ENCODE data around the gene TXNDC16.
"Not testable (repeated sequence)": the region's sequence is repeated elsewhere in the genome, so short reads cannot be mapped to it uniquely, and the experiment has no call there.

Gene TXNDC16

GRCh38 chr14:52589646-52590045 lies 37.3 kb upstream of the TXNDC16 start:
- DNase-seq: no peak
- TF ChIP-seq EZH2phosphoT487 (IDR thresholded peaks at IDR 0.05; ENCODE audit: low read length) (no peak), EZH2 (optimal IDR thresholded peaks at IDR 0.05; ENCODE audit: low read depth, low read length) (no peak), CTCF (IDR thresholded peaks at IDR 0.05; ENCODE audit: low read length) (no peak)
- Histone ChIP-seq H3K4me2 (ENCODE audit: low read depth, low read length) (no peak overlapping the region), H3K79me2 (ENCODE audit: low read length) (no peaks in the 10 kb centered on the region), H3K9ac (ENCODE audit: low read length) (no peak overlapping the region), H3K27me3 (replicated peaks; ENCODE audit: insufficient read depth, low read length) (no peaks in the 10 kb centered on the region), H3K9me2 (replicated peaks; ENCODE audit: insufficient read depth, low read length) (no peaks in the 10 kb centered on the region), H3K4me3 (ENCODE audit: low read length) (no peak overlapping the region), H3K9me3 (replicated peaks; ENCODE audit: insufficient read depth, low read length) (no peaks in the 10 kb centered on the region), H3K27ac (ENCODE audit: low read length) (no peak overlapping the region), H2AFZ (ENCODE audit: low read length) (no peak overlapping the region), H3K36me3 (replicated peaks; ENCODE audit: insufficient read depth, low read length) (no peaks in the 10 kb centered on the region), H3F3A (ENCODE audit: insufficient read depth, low read length) (no peaks in the 10 kb centered on the region), H4K20me1 (ENCODE audit: insufficient read depth, low read length) (no peaks in the 10 kb centered on the region), H3K4me1 (ENCODE audit: low read length) (no peaks in the 10 kb centered on the region)

GRCh38 chr14:52583544-52583943 lies 31.2 kb upstream of the TXNDC16 start:
- Histone ChIP-seq H3K4me1 (ENCODE audit: low read length) (no peaks in the 10 kb centered on the region), H3K9ac (ENCODE audit: low read length) (no peak overlapping the region), H3K9me2 (replicated peaks; ENCODE audit: insufficient read depth, low read length) (no peaks in the 10 kb centered on the region), H3F3A (ENCODE audit: insufficient read depth, low read length) (no peaks in the 10 kb centered on the region), H2AFZ (ENCODE audit: low read length) (no peak overlapping the region), H3K4me3 (ENCODE audit: low read length) (no peak overlapping the region), H3K79me2 (ENCODE audit: low read length) (no peaks in the 10 kb centered on the region), H3K27me3 (replicated peaks; ENCODE audit: insufficient read depth, low read length) (no peaks in the 10 kb centered on the region), H3K9me3 (replicated peaks; ENCODE audit: insufficient read depth, low read length) (no peaks in the 10 kb centered on the region), H3K27ac (ENCODE audit: low read length) (no peak overlapping the region), H3K36me3 (replicated peaks; ENCODE audit: insufficient read depth, low read length) (no peaks in the 10 kb centered on the region), H3K4me2 (ENCODE audit: low read depth, low read length) (no peak overlapping the region), H4K20me1 (ENCODE audit: insufficient read depth, low read length) (no peaks in the 10 kb centered on the region)
- no peak for DNase-seq
- TF ChIP-seq CTCF (IDR thresholded peaks at IDR 0.05; ENCODE audit: low read length): no peak
- TF ChIP-seq EZH2phosphoT487 (IDR thresholded peaks at IDR 0.05; ENCODE audit: low read length): no peak
- TF ChIP-seq EZH2 (optimal IDR thresholded peaks at IDR 0.05; ENCODE audit: low read depth, low read length): no peak

GRCh38 chr14:52575858-52576257 lies 23.6 kb upstream of the TXNDC16 start:
- Histone ChIP-seq H3K9ac (ENCODE audit: low read length) (no peak overlapping the region), H4K20me1 (ENCODE audit: insufficient read depth, low read length) (no peaks in the 10 kb centered on the region), H3K9me2 (replicated peaks; ENCODE audit: insufficient read depth, low read length) (no peaks in the 10 kb centered on the region), H3K27ac (ENCODE audit: low read length) (no peak overlapping the region), H3K79me2 (ENCODE audit: low read length) (no peaks in the 10 kb centered on the region), H3K36me3 (replicated peaks; ENCODE audit: insufficient read depth, low read length) (no peaks in the 10 kb centered on the region), H3K9me3 (replicated peaks; ENCODE audit: insufficient read depth, low read length) (no peaks in the 10 kb centered on the region), H3K27me3 (replicated peaks; ENCODE audit: insufficient read depth, low read length) (no peaks in the 10 kb centered on the region), H3K4me1 (ENCODE audit: low read length) (no peaks in the 10 kb centered on the region), H3K4me2 (ENCODE audit: low read depth, low read length) (no peak overlapping the region), H3F3A (ENCODE audit: insufficient read depth, low read length) (no peaks in the 10 kb centered on the region), H3K4me3 (ENCODE audit: low read length) (no peak overlapping the region), H2AFZ (ENCODE audit: low read length) (no peak overlapping the region)
- TF ChIP-seq EZH2phosphoT487 (IDR thresholded peaks at IDR 0.05; ENCODE audit: low read length) (no peak), CTCF (IDR thresholded peaks at IDR 0.05; ENCODE audit: low read length) (no peak), EZH2 (optimal IDR thresholded peaks at IDR 0.05; ENCODE audit: low read depth, low read length) (no peak)
- no peak for DNase-seq

GRCh38 chr14:52568454-52568853 lies 16.1 kb upstream of the TXNDC16 start:
- H4K20me1 ChIP-seq (ENCODE audit: insufficient read depth, low read length); DNase-seq; H3K79me2 ChIP-seq (ENCODE audit: low read length); H3K27ac ChIP-seq (ENCODE audit: low read length); H3K4me1 ChIP-seq (ENCODE audit: low read length); H2AFZ ChIP-seq (ENCODE audit: low read length); H3K9me3 ChIP-seq (replicated peaks; ENCODE audit: insufficient read depth, low read length); H3K27me3 ChIP-seq (replicated peaks; ENCODE audit: insufficient read depth, low read length); H3F3A ChIP-seq (ENCODE audit: insufficient read depth, low read length); H3K36me3 ChIP-seq (replicated peaks; ENCODE audit: insufficient read depth, low read length); H3K4me3 ChIP-seq (ENCODE audit: low read length); H3K9me2 ChIP-seq (replicated peaks; ENCODE audit: insufficient read depth, low read length); H3K9ac ChIP-seq (ENCODE audit: low read length); H3K4me2 ChIP-seq (ENCODE audit: low read depth, low read length): not testable (repeated sequence)
